UCSD-AML1 (cell line): ENCODE results near the gene SULT1A3.
"Not testable (repeated sequence)": the region's sequence is repeated elsewhere in the genome, so short reads cannot be mapped to it uniquely, and the experiment has no call there.

Source experiments
- DNase-seq: peaks from one replicate; lab custom pipeline; 2025; ENCODE audit not compliant: unreplicated experiment; lab: John Stamatoyannopoulos, UW

SULT1A3 gene

GRCh38 chr16:30186782-30187555 lies 12.1 kb upstream of the SULT1A3 start:
- DNase-seq: peak; percentile 70

- no peak for DNase-seq
Measured at GRCh38 chr16:30187556-30187865, 11.5 kb upstream of the SULT1A3 start.

- no peak for DNase-seq
Measured at GRCh38 chr16:30187971-30188561, 11.0 kb upstream of the SULT1A3 start.

GRCh38 chr16:30191158-30191557 lies 7.9 kb upstream of the SULT1A3 start:
- DNase-seq: not testable (repeated sequence)

- DNase-seq: not testable (repeated sequence)
Measured at GRCh38 chr16:30193098-30193497, 6.0 kb upstream of the SULT1A3 start.

GRCh38 chr16:30193615-30194014 lies 5.4 kb upstream of the SULT1A3 start, which contains the start of the genes BOLA2B and SLX1A:
BOLA2B (minus strand) TSS chr16:30193666; CDS start chr16:30193595, 71 bp downstream.
SLX1A (plus strand) TSS chr16:30193875; CDS start chr16:30194085, 210 bp downstream.
- DNase-seq: not testable (repeated sequence)

- not testable (repeated sequence) for DNase-seq
Measured at GRCh38 chr16:30194172-30194925, 4.7 kb upstream of the SULT1A3 start.

- DNase-seq: not testable (repeated sequence)
Measured at GRCh38 chr16:30197001-30197400, 2.1 kb upstream of the SULT1A3 start.

GRCh38 chr16:30199608-30200343 lies 721 bp downstream of the SULT1A3 start:
- DNase-seq: not testable (repeated sequence)

- DNase-seq: not testable (repeated sequence)
Measured at GRCh38 chr16:30205541-30206236, 6.6 kb downstream of the SULT1A3 start.

GRCh38 chr16:30206252-30206651 lies 7.2 kb downstream of the SULT1A3 start:
- not testable (repeated sequence) for DNase-seq

- DNase-seq: not testable (repeated sequence)
Measured at GRCh38 chr16:30207063-30207704, 8.1 kb downstream of the SULT1A3 start.

GRCh38 chr16:30209032-30209431 lies 10.0 kb downstream of the SULT1A3 start:
- not testable (repeated sequence) for DNase-seq

GRCh38 chr16:30211414-30211813 lies 12.4 kb downstream of the SULT1A3 start:
- DNase-seq: not testable (repeated sequence)

- DNase-seq: not testable (repeated sequence)
Measured at GRCh38 chr16:30217082-30217481, 18.0 kb downstream of the SULT1A3 start.

GRCh38 chr16:30248379-30248778 lies 49.3 kb downstream of the SULT1A3 start, which contains the start of gene NPIPB13:
NPIPB13 (minus strand) TSS chr16:30248479; CDS start chr16:30245573, 2,906 bp downstream.
- DNase-seq: not testable (repeated sequence)
